Suprapubic skin (tissue), 4 donors: ENCODE measurements around the gene HJV. TPM values are rescaled to one million over a fixed set of nuclear protein-coding genes. Genes with fewer than 3 reads are reported as not detected.

Source experiments
- total RNA-seq, 4 donors: library from RNA; depleted of rRNA; stranded (reverse); fragments of >200 nt; gene quantifications; one replicate each; pipeline ENCODE4 v1.1.0, GENCODE V29; 2016

Gene HJV
- total RNA-seq, 4 donors from 2014 or later = not detected

Other genes with a start within 250 kb of the HJV start
- 10 to 100 TPM in 2 of 4 donors, 1 to 10 TPM in 2; 7.1 to 22.3 (median 12.2) TPM for gene RNF115, start 197.6 kb downstream of the HJV start, total RNA-seq
- 10 to 100 TPM; 22.5 to 40.8 (median 24.8) TPM for gene POLR3C, start 197.5 kb downstream of the HJV start, total RNA-seq
- 1 to 10 TPM; 1.3 to 3.9 (median 2.1) TPM for gene NUDT17, start 176.1 kb downstream of the HJV start, total RNA-seq
- 10 to 100 TPM; 43.8 to 78.4 (median 49.4) TPM for gene PIAS3, start 162.7 kb downstream of the HJV start, total RNA-seq
- 10 to 100 TPM; 32.9 to 62.7 (median 37.1) TPM for gene ANKRD35, start 135.9 kb downstream of the HJV start, total RNA-seq
- 10 to 100 TPM in 1 of 4 donors, 1 to 10 TPM in 3; 1.6 to 15.6 (median 2.2) TPM for gene ITGA10, start 111.7 kb downstream of the HJV start, total RNA-seq
- 10 to 100 TPM; 23.3 to 35.9 (median 30.2) TPM for gene PEX11B, start 103.0 kb downstream of the HJV start, total RNA-seq
- 100 to 1,000 TPM in 3 of 4 donors, 10 to 100 TPM in 1; 92.2 to 186 (median 134) TPM for gene RBM8A, start 94.3 kb downstream of the HJV start, total RNA-seq
- 10 to 100 TPM in 3 of 4 donors, 1 to 10 TPM in 1; 7.6 to 18.4 (median 11.3) TPM for gene LIX1L, start 63.7 kb downstream of the HJV start, total RNA-seq
- gene ANKRD34A, start 57.2 kb downstream of the HJV start, total RNA-seq = under 1 TPM in 3 of 4 donors, not detected in 1; 0.21 to 0.64 (median 0.45) TPM
- 10 to 100 TPM in 2 of 4 donors, 1 to 10 TPM in 2; 7.3 to 16.7 (median 11.9) TPM for gene POLR3GL, start 57.0 kb downstream of the HJV start, total RNA-seq
- gene TXNIP, start 25.2 kb downstream of the HJV start, total RNA-seq = 1,000 to 10,000 TPM; 2,326 to 8,649 (median 2,541) TPM
- gene NBPF10, start 123.1 kb upstream of the HJV start, total RNA-seq = 1 to 10 TPM; 1.8 to 7.4 (median 2.7) TPM
- gene NOTCH2NLA, start 207.3 kb upstream of the HJV start, total RNA-seq = 10 to 100 TPM; 49.1 to 98.6 (median 57.5) TPM